Endothelial cell of umbilical vein (primary cell): ENCODE data around the gene IGFL4. TPM values are rescaled to one million over a fixed set of nuclear protein-coding genes. Genes with fewer than 3 reads are reported as not detected.

Source experiments
- BruUV-seq: library from RNA; stranded (reverse); fragments of 400-500 nt; replicated peaks from 2 replicates; lab custom pipeline; 2021; lab: Mats Ljungman, UMichigan
- CTCF ChIA-PET: fragments of 300-600, 350-600 bp; sonication (Branson Sonifier 250); formaldehyde crosslinking; loops from one replicate; lab custom pipeline; 2021; ENCODE audit warnings: antibody characterized with exemption, inconsistent platforms; lab: Charles Lee
- POLR2A ChIA-PET: fragments of 300-600, 350-600 bp; sonication (Branson Sonifier 250); formaldehyde crosslinking; loops from one replicate; lab custom pipeline; 2021; ENCODE audit warnings: antibody characterized with exemption, inconsistent platforms; lab: Charles Lee
- DNase-seq: peaks from one replicate; pipeline ENCODE4 v3.0.0-alpha.2; 2011; ENCODE audit warnings: low read depth, low spot score
- FAIRE-seq: peaks from 2 replicates; lab custom pipeline; 2011; peaks lifted over from hg19 to GRCh38; lab: Jason Lieb, UNC
- H2AFZ ChIP-seq: 2 replicates; pipeline ENCODE4 v1.6.0; 2012; ENCODE audit warnings: low read depth, low read length, control low read depth, inconsistent platforms
- H3K27ac ChIP-seq: 2 replicates; pipeline ENCODE4 v1.5.1; 2011; ENCODE audit warnings: low read depth, mild to moderate bottlenecking, control low read depth, low read length, moderate library complexity; ENCODE audit not compliant: insufficient read depth
- H3K27me3 ChIP-seq, 2 experiments: 2 replicates each; pipeline versions ENCODE4 v1.6.0 to v1.6.1; 2011; ENCODE audit warnings: low read length in 2 of 2, mixed read lengths in 1 of 2; ENCODE audit not compliant: control insufficient read depth in 2 of 2, insufficient read depth in 2 of 2
- H3K36me3 ChIP-seq, 2 experiments: 2 replicates in 1 of 2; 3 replicates in 1 of 2; pipeline ENCODE4 v1.5.1; 2011; ENCODE audit warnings: low read length in 2 of 2, mild to moderate bottlenecking in 1 of 2, moderate library complexity in 1 of 2; ENCODE audit not compliant: control insufficient read depth in 2 of 2, insufficient read depth in 2 of 2; ENCODE audit errors: extremely low read depth in 1 of 2
- H3K4me1 ChIP-seq: 3 replicates; pipeline ENCODE4 v1.5.1; 2011; ENCODE audit warnings: mild to moderate bottlenecking, low read length; ENCODE audit not compliant: control insufficient read depth, insufficient read depth; ENCODE audit errors: extremely low read depth
- H3K4me2 ChIP-seq: 2 replicates; pipeline ENCODE4 v1.6.1; 2011; ENCODE audit warnings: low read length, control low read depth, mixed read lengths; ENCODE audit not compliant: insufficient read depth
- H3K4me3 ChIP-seq, 3 experiments: fragments of 200-600 bp in 1 of 3; sonication (generic), shearing (Covaris generic) in 1 of 3; replicated peaks in 1 of 3; 2 replicates each; pipeline ENCODE4 v1.5.1; 2011 to 2016; ENCODE audit warnings: control low read depth in 3 of 3, low read length in 3 of 3, mild to moderate bottlenecking in 2 of 3, inconsistent platforms in 1 of 3, low read depth in 1 of 3, moderate library complexity in 1 of 3; ENCODE audit not compliant: insufficient read depth in 1 of 3
- H3K79me2 ChIP-seq: 2 replicates; pipeline ENCODE4 v1.6.0; 2012; ENCODE audit warnings: low read length, inconsistent platforms; ENCODE audit not compliant: control insufficient read depth, insufficient read depth
- H3K9ac ChIP-seq: replicated peaks from 2 replicates; pipeline ENCODE3; 2011; ENCODE audit warnings: low read length, control low read depth; ENCODE audit not compliant: insufficient read depth; ENCODE audit errors: extremely low read depth
- H3K9me1 ChIP-seq: replicated peaks from 3 replicates; pipeline ENCODE4 v1.6.0; 2011; ENCODE audit warnings: mild to moderate bottlenecking, low read length; ENCODE audit not compliant: control insufficient read depth, insufficient read depth; ENCODE audit errors: extremely low read depth
- H3K9me3 ChIP-seq: replicated peaks from 2 replicates; pipeline ENCODE4 v1.5.1; 2012; ENCODE audit warnings: low read length, inconsistent platforms; ENCODE audit not compliant: control insufficient read depth, insufficient read depth
- H4K20me1 ChIP-seq: replicated peaks from 2 replicates; pipeline ENCODE3; 2011; ENCODE audit warnings: mild to moderate bottlenecking, low read length; ENCODE audit not compliant: control insufficient read depth, insufficient read depth; ENCODE audit errors: extremely low read depth
- CTCF ChIP-seq, 2 donors: IDR thresholded peaks; 1 replicate in 1 of 2; 2 replicates in 1 of 2; pipeline ENCODE4 v1.5.1; 2011; ENCODE audit warnings: low read length in 2 of 2, mild to moderate bottlenecking in 2 of 2, moderate library complexity in 2 of 2, control low read depth in 1 of 2, inconsistent platforms in 1 of 2, low read depth in 1 of 2; ENCODE audit not compliant: insufficient read depth in 1 of 2; ENCODE audit errors: extremely low read depth in 1 of 2
- EZH2 ChIP-seq: IDR thresholded peaks from 2 replicates; pipeline ENCODE4 v1.6.1; 2012; ENCODE audit warnings: borderline replicate concordance, low read depth, mild to moderate bottlenecking, moderate library complexity, low read length, inconsistent platforms; ENCODE audit not compliant: severe bottlenecking
- FOS ChIP-seq: IDR thresholded peaks from 2 replicates; pipeline ENCODE4 v1.6.1; 2011; ENCODE audit warnings: mild to moderate bottlenecking, low read length, moderate library complexity, borderline replicate concordance; ENCODE audit not compliant: insufficient read depth
- GATA2 ChIP-seq: IDR thresholded peaks from 2 replicates; pipeline ENCODE4 v1.7.0; 2011; ENCODE audit warnings: low read depth, mild to moderate bottlenecking, moderate library complexity, mixed read lengths, low read length; ENCODE audit not compliant: insufficient read length, insufficient read depth
- JUN ChIP-seq: IDR thresholded peaks from 2 replicates; pipeline ENCODE4 v1.6.1; 2011; ENCODE audit warnings: borderline replicate concordance, low read depth; ENCODE audit not compliant: insufficient read length, insufficient read depth
- MAX ChIP-seq: IDR thresholded peaks from 2 replicates; pipeline ENCODE4 v1.6.1; 2011; ENCODE audit not compliant: insufficient read depth, insufficient read length
- MYC ChIP-seq: IDR thresholded peaks from one replicate; pipeline ENCODE4 v1.6.1; 2011; ENCODE audit warnings: mild to moderate bottlenecking, low read depth, low read length
- POLR2A ChIP-seq: IDR thresholded peaks from 2 replicates; pipeline ENCODE4 v1.6.1; 2012; ENCODE audit warnings: low read depth, mild to moderate bottlenecking, control low read depth, low read length
- POLR2AphosphoS5 ChIP-seq: IDR thresholded peaks from 2 replicates; pipeline ENCODE4 v1.6.1; 2012; ENCODE audit warnings: low read depth, mild to moderate bottlenecking, control low read depth, low read length, moderate library complexity; ENCODE audit not compliant: insufficient read depth
- dilution Hi-C: fragments of 300-500 bp; cut with MboI; formaldehyde crosslinking; loops from one replicate; pipeline ENCODE4 v1.15.0; 2019; ENCODE audit warnings: low sequenced_read_pairs; ENCODE audit not compliant: extremely low pct_ligation_motif_present
- intact Hi-C: fragments of 100-400 bp; cut with micrococcal nuclease; formaldehyde crosslinking; loops from one replicate; pipeline ENCODE4 v1.10.0; 2022
- polyA plus RNA-seq, 4 experiments: library from polyadenylated mRNA; depleted of rRNA in 3 of 4; stranded (reverse) in 3 of 4; unstranded in 1 of 4; fragments of >200 nt; gene quantifications; 2 replicates each; pipeline versions ENCODE4 v1.2.1 to v1.2.3, GENCODE V29; 2011 to 2012; ENCODE audit warnings: missing spikeins in 1 of 4
- total RNA-seq: library from RNA; stranded (reverse); gene quantifications from 2 replicates; pipeline ENCODE4 v1.2.3, GENCODE V29; 2021

Gene IGFL4
- total and polyA plus RNA-seq, 2 donors (not counting 3 experiments of a cell fraction or from before 2014, with no cell fraction given) = not detected

GRCh38 chr19:46080561-46080960 is 39.8 kb upstream of the IGFL4 start:
- TF ChIP-seq GATA2 = no peak
- TF ChIP-seq JUN = no peak
- no peak for TF ChIP-seq POLR2A
- TF ChIP-seq CTCF (IDR thresholded peaks at IDR 0.05; ENCODE audit: extremely low read depth in 1 of 2, insufficient read depth in 1 of 2, low read depth in 1 of 2, low read length in 2 of 2) = no peak
- no peak for TF ChIP-seq MAX
- TF ChIP-seq POLR2AphosphoS5 = no peak
- TF ChIP-seq MYC = no peak
- TF ChIP-seq EZH2 = no peak
- no peak for TF ChIP-seq FOS
- no peaks in the 10 kb centered on the region for H4K20me1 ChIP-seq
- no peaks in the 10 kb centered on the region for H3K9me1 ChIP-seq
- no TSS peak for BruUV-seq
- no peaks in the 10 kb centered on the region for H3K36me3 ChIP-seq
- CTCF ChIA-PET = interaction anchor here (1.1 to 7.7 kb wide), 4 partner anchors 56 to 191 kb away, joined by 3 to 460 read pairs (median 184); partner anchors contain the start of gene PGLYRP1
- H3K9ac ChIP-seq = no peak overlapping the region
- peaks cover 4% of the 10 kb centered on the region for H3K4me1 ChIP-seq
- H3K27me3 ChIP-seq = peaks cover 26 to 37% of the 10 kb centered on the region in 2 experiments
- no peaks in the 10 kb centered on the region for H3K9me3 ChIP-seq
- no peak overlapping the region for H3K4me2 ChIP-seq
- DNase-seq (no peak), FAIRE-seq (no peak)
- no peak overlapping the region for H2AFZ ChIP-seq
- POLR2A ChIA-PET = no interaction called here
- no peak overlapping the region for H3K27ac ChIP-seq
- no peaks in the 10 kb centered on the region for H3K79me2 ChIP-seq
- H3K4me3 ChIP-seq = no peak overlapping the region
- intact Hi-C loops = loop anchor here (5.0 kb wide), 1 partner anchor 42 kb away; the partner anchor contains the start of gene IGFL3
- dilution Hi-C loops = no loop called here
